T-cell (primary cell): ENCODE results near the gene CTRL. TPM values are rescaled to one million over a fixed set of nuclear protein-coding genes. Genes with fewer than 3 reads are reported as not detected.

Source experiments
- ATAC-seq, 4 experiments: fragments of 200-7000 bp in 3 of 4; fragments of 150-1000 bp in 1 of 4; cut with Tn5 transposase; replicated peaks in 1 of 4; 1 replicate in 3 of 4; 2 replicates in 1 of 4; pipeline ENCODE4 v1.10.0; 2021; ENCODE audit warnings: moderate library complexity in 3 of 4, mild to moderate bottlenecking in 2 of 4, moderate number of reproducible peaks in 1 of 4
- CTCF ChIA-PET, 2 donors: fragments of 300-600 bp; sonication (Branson Sonifier 250); formaldehyde crosslinking; loops; one replicate each; lab custom pipeline; 2022; ENCODE audit warnings: antibody characterized with exemption in 2 of 2; lab: Charles Lee
- POLR2A ChIA-PET, 2 donors: fragments of 300-600 bp; sonication (Branson Sonifier 250); formaldehyde crosslinking; loops; one replicate each; lab custom pipeline; 2022; ENCODE audit warnings: antibody characterized with exemption in 2 of 2; lab: Charles Lee
- DNase-seq, 35 experiments: peaks; one replicate each; pipeline versions ENCODE4 v3.0.0 to v3.0.0-alpha.2; 2013 to 2023
- H3K27ac ChIP-seq: one replicate; pipeline ENCODE4 v1.5.1; 2013; ENCODE audit warnings: low read length
- H3K27me3 ChIP-seq, 2 experiments: replicated peaks in 1 of 2; 1 replicate in 1 of 2; 2 replicates in 1 of 2; pipeline versions ENCODE4 v1.6.1 to v1.7.0; 2013; ENCODE audit warnings: low read length in 1 of 2, mixed read lengths in 1 of 2; ENCODE audit not compliant: control insufficient read depth in 2 of 2, insufficient read depth in 2 of 2; ENCODE audit errors: extremely low read depth in 1 of 2
- H3K36me3 ChIP-seq, 2 donors: 1 replicate in 1 of 2; 2 replicates in 1 of 2; pipeline versions ENCODE4 v1.6.1 to v1.7.0; 2013; ENCODE audit warnings: low read length in 1 of 2; ENCODE audit not compliant: control insufficient read depth in 2 of 2, insufficient read depth in 1 of 2; ENCODE audit errors: extremely low read depth in 1 of 2
- H3K4me1 ChIP-seq, 2 experiments: 1 replicate in 1 of 2; 2 replicates in 1 of 2; pipeline versions ENCODE4 v1.6.1 to v1.7.0; 2013; ENCODE audit warnings: low read length in 2 of 2, mixed read lengths in 1 of 2; ENCODE audit not compliant: insufficient read depth in 2 of 2, control insufficient read depth in 1 of 2; ENCODE audit errors: extremely low read depth in 1 of 2
- H3K4me3 ChIP-seq, 2 donors: 1 replicate in 1 of 2; 2 replicates in 1 of 2; pipeline versions ENCODE4 v1.5.1 to v1.7.0; 2013; ENCODE audit warnings: mild to moderate bottlenecking in 2 of 2, low read length in 1 of 2, moderate library complexity in 1 of 2; ENCODE audit not compliant: control insufficient read depth in 1 of 2; ENCODE audit errors: extremely low read depth in 1 of 2
- H3K9me3 ChIP-seq: 2 replicates; pipeline ENCODE4 v1.7.0; 2013
- H3K27ac Mint-ChIP-seq, 2 donors: one replicate each; pipeline ENCODE4 v1.8.0; 2020 to 2021; ENCODE audit warnings: mild to moderate bottlenecking in 2 of 2, mixed read lengths in 2 of 2
- H3K27me3 Mint-ChIP-seq, 2 donors: one replicate each; pipeline ENCODE4 v1.8.0; 2021 to 2022; ENCODE audit warnings: mixed read lengths in 2 of 2
- H3K36me3 Mint-ChIP-seq: one replicate; pipeline ENCODE4 v1.8.0; 2021; ENCODE audit warnings: mixed read lengths
- H3K4me1 Mint-ChIP-seq, 3 donors: one replicate each; pipeline ENCODE4 v1.8.0; 2020 to 2022; ENCODE audit warnings: mixed read lengths in 3 of 3, mild to moderate bottlenecking in 1 of 3
- H3K4me3 Mint-ChIP-seq, 3 donors: one replicate each; pipeline ENCODE4 v1.8.0; 2020 to 2022; ENCODE audit warnings: mild to moderate bottlenecking in 3 of 3, mixed read lengths in 3 of 3, moderate library complexity in 3 of 3
- H3K9me3 Mint-ChIP-seq, 3 donors: one replicate each; pipeline ENCODE4 v1.8.0; 2020 to 2022; ENCODE audit warnings: mixed read lengths in 3 of 3
- WGBS: methylation state at CpG from one replicate; pipeline ENCODE4 v1.1.5; 2013; ENCODE audit warnings: missing lambda C conversion rate; ENCODE audit not compliant: insufficient coverage; 5-methylcytosine and 5-hydroxymethylcytosine counted together
- total RNA-seq, 35 experiments: library from RNA in 6 of 35; stranded (reverse) in 6 of 35; fragments of 120-200 nt in 1 of 35; gene quantifications; one replicate each; pipeline versions ENCODE4 v1.2.1 to v1.2.4 and lab custom pipeline; 2013 to 2026

The CTRL gene
- total RNA-seq, 5 donors from 2014 or later (not counting 1 experiment from before 2014, with no cell fraction given) = 9.4 to 14.2 (median 13.2) TPM

- DNase-seq = peak; percentile 79 to 96 (median 91)
- H3K36me3 Mint-ChIP-seq = peaks cover 4% of the 10 kb centered on the region
- peak within 1 kb of the TSS; percentile 87 to 95 for H3K4me3 ChIP-seq
Measured at GRCh38 chr16:67892899-67893742, 38.5 kb downstream of the CTRL start, which contains the start of gene PSKH1. TSS of gene PSKH1 (plus strand) at chr16:67893254. CDS start at chr16:67908750, 15,496 bp downstream.

GRCh38 chr16:67892375-67892774 is 39.3 kb downstream of the CTRL start:
- peaks cover 0 to 3% of the 10 kb centered on the region in 2 donors for H3K36me3 ChIP-seq
- peaks cover 4% of the 10 kb centered on the region for H3K36me3 Mint-ChIP-seq
- DNase-seq = no peak
- H3K4me3 ChIP-seq = peak overlapping the region in 1 of 2 donors; percentile 95
- peak overlapping the region; percentile 86 to 87 for H3K27ac Mint-ChIP-seq
- CTCF ChIA-PET = interaction anchor here in 1 of 2 donors (0.6 to 0.7 kb wide), 2 partner anchors 89 to 375 kb away, joined by 3 to 5 read pairs; no protein-coding TSS in a partner anchor
- H3K27me3 ChIP-seq = no peaks in the 10 kb centered on the region
- no peaks in the 10 kb centered on the region for H3K27me3 Mint-ChIP-seq
- POLR2A ChIA-PET = interaction anchor here in 1 of 2 donors (0.6 kb wide), 1 partner anchor 46 kb away, joined by 9 read pairs; no protein-coding TSS in a partner anchor
- ATAC-seq = no peak
- H3K4me1 Mint-ChIP-seq = peaks cover 36 to 47% (median 42%) of the 10 kb centered on the region in 3 donors
- peak overlapping the region; percentile 30 for H3K27ac ChIP-seq
- no peaks in the 10 kb centered on the region for H3K9me3 ChIP-seq
- H3K4me1 ChIP-seq = peaks cover 14 to 27% of the 10 kb centered on the region in 2 experiments
- H3K9me3 Mint-ChIP-seq = no peaks in the 10 kb centered on the region
- no CpG with 5 or more reads among the region's 5 CpGs for WGBS
- H3K4me3 Mint-ChIP-seq = peak overlapping the region; percentile 81 to 96 (median 95)

More at GRCh38 chr16:67892899-67893742, 38.5 kb downstream of the CTRL start, which contains the start of gene PSKH1:
- Mint-ChIP-seq H3K4me3 (peak within 1 kb of the TSS; percentile 90 to 96 (median 95)), H3K27me3 (no peaks in the 10 kb centered on the region), H3K9me3 (no peaks in the 10 kb centered on the region), H3K27ac (peak within 1 kb of the TSS; percentile 87 to 91), H3K4me1 (peaks cover 40 to 50% (median 45%) of the 10 kb centered on the region in 3 donors)
- under 1% methylated on average over 88 of the region's 90 CpGs for WGBS
- ChIA-PET CTCF (interaction anchor here in 1 of 2 donors (0.6 to 1.3 kb wide), 3 partner anchors 9 to 148 kb away, joined by 3 to 6 read pairs (median 4); no protein-coding TSS in a partner anchor), POLR2A (interaction anchor here in 1 of 2 donors (0.6 to 1.2 kb wide), 3 partner anchors 43 to 86 kb away, joined by 8 to 10 read pairs (median 9); no protein-coding TSS in a partner anchor)
- peaks cover 0 to 3% of the 10 kb centered on the region in 2 donors for H3K36me3 ChIP-seq
- ATAC-seq = peak; percentile 97 to 98 (median 98)
- no peaks in the 10 kb centered on the region for H3K27me3 ChIP-seq
- peak within 1 kb of the TSS; percentile 85 for H3K27ac ChIP-seq
- peaks cover 14 to 27% of the 10 kb centered on the region in 2 experiments for H3K4me1 ChIP-seq
- H3K9me3 ChIP-seq = no peaks in the 10 kb centered on the region

GRCh38 chr16:67888331-67888730 is 43.3 kb downstream of the CTRL start:
- ATAC-seq (no peak), DNase-seq (no peak)
- Histone ChIP-seq H3K27ac (no peak overlapping the region), H3K4me3 (no peak overlapping the region), H3K27me3 (no peaks in the 10 kb centered on the region), H3K9me3 (no peaks in the 10 kb centered on the region), H3K36me3 (peaks cover 6 to 25% of the 10 kb centered on the region in 2 donors), H3K4me1 (peaks cover 3 to 5% of the 10 kb centered on the region in 2 experiments)
- ChIA-PET CTCF (no interaction called here), POLR2A (interaction anchor here in 1 of 2 donors (0.5 kb wide), 1 partner anchor 8 kb away, joined by 3 read pairs; no protein-coding TSS in a partner anchor)
- H3K9me3 Mint-ChIP-seq = no peaks in the 10 kb centered on the region
- no peaks in the 10 kb centered on the region for H3K27me3 Mint-ChIP-seq
- H3K27ac Mint-ChIP-seq = peak overlapping the region in 1 of 2 donors; percentile 16
- peaks cover 8% of the 10 kb centered on the region for H3K36me3 Mint-ChIP-seq
- peaks cover 8 to 12% (median 8%) of the 10 kb centered on the region in 3 donors for H3K4me1 Mint-ChIP-seq
- WGBS = no CpG with 5 or more reads among the region's 3 CpGs
- H3K4me3 Mint-ChIP-seq = no peak overlapping the region

- ATAC-seq (no peak), DNase-seq (no peak)
- Histone ChIP-seq H3K9me3 (no peaks in the 10 kb centered on the region), H3K27ac (no peak overlapping the region), H3K27me3 (no peaks in the 10 kb centered on the region), H3K4me1 (no peaks in the 10 kb centered on the region), H3K4me3 (no peak overlapping the region), H3K36me3 (peaks cover 18 to 44% of the 10 kb centered on the region in 2 donors)
- H3K27me3 Mint-ChIP-seq = no peaks in the 10 kb centered on the region
- POLR2A ChIA-PET = interaction anchor here in 1 of 2 donors (0.6 kb wide), 1 partner anchor 141 kb away, joined by 3 read pairs; no protein-coding TSS in a partner anchor
- CTCF ChIA-PET = interaction anchor here in 1 of 2 donors (1.3 kb wide), 1 partner anchor 11 kb away, joined by 4 read pairs; no protein-coding TSS in a partner anchor
- peaks cover 0 to 7% (median 0%) of the 10 kb centered on the region in 3 donors for H3K4me1 Mint-ChIP-seq
- no peaks in the 10 kb centered on the region for H3K9me3 Mint-ChIP-seq
- WGBS = 100% methylated on average over 1 of the region's 5 CpGs
- H3K4me3 Mint-ChIP-seq = no peak overlapping the region
- H3K36me3 Mint-ChIP-seq = peaks cover 22% of the 10 kb centered on the region
- peak overlapping the region in 1 of 2 donors; percentile 27 for H3K27ac Mint-ChIP-seq
Measured at GRCh38 chr16:67886387-67886786, 45.3 kb downstream of the CTRL start.

- Mint-ChIP-seq H3K9me3 (no peaks in the 10 kb centered on the region), H3K36me3 (peaks cover 26% of the 10 kb centered on the region), H3K4me3 (no peak overlapping the region), H3K27me3 (no peaks in the 10 kb centered on the region), H3K27ac (no peak overlapping the region), H3K4me1 (peaks cover 0 to 7% (median 0%) of the 10 kb centered on the region in 3 donors)
- ChIA-PET POLR2A (no interaction called here), CTCF (interaction anchor here in 1 of 2 donors (0.6 to 1.3 kb wide), 2 partner anchors 11 kb away, joined by 4 to 6 read pairs; no protein-coding TSS in a partner anchor)
- 98% methylated on average over 16 of the region's 19 CpGs for WGBS
- H3K27ac ChIP-seq = no peak overlapping the region
- ATAC-seq (no peak), DNase-seq (no peak)
- peaks cover 18 to 48% of the 10 kb centered on the region in 2 donors for H3K36me3 ChIP-seq
- no peaks in the 10 kb centered on the region for H3K27me3 ChIP-seq
- no peaks in the 10 kb centered on the region for H3K9me3 ChIP-seq
- H3K4me3 ChIP-seq = no peak overlapping the region
- H3K4me1 ChIP-seq = no peaks in the 10 kb centered on the region
Measured at GRCh38 chr16:67885976-67886375, 45.7 kb downstream of the CTRL start.

GRCh38 chr16:67885545-67885944 is 46.1 kb downstream of the CTRL start:
- 94% methylated on average over 10 of the region's 12 CpGs for WGBS
- ChIA-PET POLR2A (no interaction called here), CTCF (interaction anchor here in 1 of 2 donors (0.6 to 1.3 kb wide), 3 partner anchors 10 to 35 kb away, joined by 3 to 6 read pairs (median 4); no protein-coding TSS in a partner anchor)
- no peaks in the 10 kb centered on the region for H3K27me3 Mint-ChIP-seq
- Histone ChIP-seq H3K27ac (no peak overlapping the region), H3K9me3 (no peaks in the 10 kb centered on the region), H3K27me3 (no peaks in the 10 kb centered on the region), H3K4me3 (no peak overlapping the region), H3K4me1 (no peaks in the 10 kb centered on the region), H3K36me3 (peaks cover 18 to 52% of the 10 kb centered on the region in 2 donors)
- peaks cover 26% of the 10 kb centered on the region for H3K36me3 Mint-ChIP-seq
- DNase-seq (no peak), ATAC-seq (no peak)
- H3K4me3 Mint-ChIP-seq = no peak overlapping the region
- peaks cover 0 to 7% (median 0%) of the 10 kb centered on the region in 3 donors for H3K4me1 Mint-ChIP-seq
- H3K9me3 Mint-ChIP-seq = no peaks in the 10 kb centered on the region
- no peak overlapping the region for H3K27ac Mint-ChIP-seq
